ENCODE data around the gene LANCL1.

DNA sequence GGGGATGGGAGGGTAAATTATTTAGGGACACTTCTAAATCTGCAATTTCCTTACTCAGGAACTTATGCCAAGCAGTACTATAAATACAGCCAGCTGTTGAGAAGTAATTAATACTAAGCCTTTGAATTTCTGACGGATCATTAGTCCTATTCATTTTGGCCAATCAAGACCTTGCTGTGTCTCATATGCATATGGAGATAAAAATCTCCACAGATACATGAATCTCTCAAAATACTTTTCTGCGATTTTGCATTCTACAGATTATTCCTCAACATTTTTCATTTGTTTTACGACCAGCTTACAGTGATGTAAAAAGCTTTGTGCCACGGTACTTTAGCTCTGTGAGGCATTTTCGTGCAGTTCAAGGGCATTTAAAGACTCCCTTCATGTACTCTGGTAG lies 16.7 kb downstream of the LANCL1 start:
- TF ChIP-seq, protein P1, sequence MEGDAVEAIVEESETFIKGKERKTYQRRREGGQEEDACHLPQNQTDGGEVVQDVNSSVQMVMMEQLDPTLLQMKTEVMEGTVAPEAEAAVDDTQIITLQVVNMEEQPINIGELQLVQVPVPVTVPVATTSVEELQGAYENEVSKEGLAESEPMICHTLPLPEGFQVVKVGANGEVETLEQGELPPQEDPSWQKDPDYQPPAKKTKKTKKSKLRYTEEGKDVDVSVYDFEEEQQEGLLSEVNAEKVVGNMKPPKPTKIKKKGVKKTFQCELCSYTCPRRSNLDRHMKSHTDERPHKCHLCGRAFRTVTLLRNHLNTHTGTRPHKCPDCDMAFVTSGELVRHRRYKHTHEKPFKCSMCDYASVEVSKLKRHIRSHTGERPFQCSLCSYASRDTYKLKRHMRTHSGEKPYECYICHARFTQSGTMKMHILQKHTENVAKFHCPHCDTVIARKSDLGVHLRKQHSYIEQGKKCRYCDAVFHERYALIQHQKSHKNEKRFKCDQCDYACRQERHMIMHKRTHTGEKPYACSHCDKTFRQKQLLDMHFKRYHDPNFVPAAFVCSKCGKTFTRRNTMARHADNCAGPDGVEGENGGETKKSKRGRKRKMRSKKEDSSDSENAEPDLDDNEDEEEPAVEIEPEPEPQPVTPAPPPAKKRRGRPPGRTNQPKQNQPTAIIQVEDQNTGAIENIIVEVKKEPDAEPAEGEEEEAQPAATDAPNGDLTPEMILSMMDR (IDR thresholded peaks at IDR 0.05), result no peak
- no peak for TF ChIP-seq POLR2A (IDR thresholded peaks at IDR 0.05)
